ENCODE results near the gene TMEM117.
"Not testable (repeated sequence)": the region's sequence is repeated elsewhere in the genome, so short reads cannot be mapped to it uniquely, and the experiment has no call there.

TMEM117 gene

DNA sequence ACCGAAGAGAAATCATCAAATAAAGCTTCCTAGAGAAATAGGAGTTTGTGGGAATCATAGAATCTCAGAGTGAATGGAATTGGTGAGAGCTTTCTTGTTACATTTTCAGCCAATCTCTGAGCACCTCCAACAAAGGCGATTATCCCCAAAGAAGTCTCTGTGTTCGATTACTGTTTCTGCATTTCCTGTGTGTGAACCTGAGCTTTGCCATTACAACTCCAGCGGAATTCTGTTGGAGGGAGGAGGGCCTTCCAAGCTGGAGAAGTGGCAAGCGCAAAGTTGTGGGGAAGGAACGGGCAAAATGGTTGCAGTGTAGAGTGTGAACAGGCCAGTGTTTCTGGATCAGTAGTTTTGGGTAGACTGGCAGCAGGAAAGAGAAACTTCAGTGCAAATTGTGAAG lies 23.1 kb downstream of the TMEM117 start:
- no peaks in the 10 kb centered on the region for H3K36me3 Mint-ChIP-seq
- H3K4me1 Mint-ChIP-seq, result no peaks in the 10 kb centered on the region
- DNase-seq, result no peak
- no peak overlapping the region for H3K4me3 Mint-ChIP-seq
- H3K27me3 Mint-ChIP-seq, result peaks cover 4% of the 10 kb centered on the region
- no peak overlapping the region for H3K27ac Mint-ChIP-seq
- CTCF ChIA-PET, result interaction anchor here (1.0 kb wide), 1 partner anchor 1089 kb away, joined by 3 read pairs; no protein-coding TSS in a partner anchor
- H3K9me3 Mint-ChIP-seq, result no peaks in the 10 kb centered on the region

DNA sequence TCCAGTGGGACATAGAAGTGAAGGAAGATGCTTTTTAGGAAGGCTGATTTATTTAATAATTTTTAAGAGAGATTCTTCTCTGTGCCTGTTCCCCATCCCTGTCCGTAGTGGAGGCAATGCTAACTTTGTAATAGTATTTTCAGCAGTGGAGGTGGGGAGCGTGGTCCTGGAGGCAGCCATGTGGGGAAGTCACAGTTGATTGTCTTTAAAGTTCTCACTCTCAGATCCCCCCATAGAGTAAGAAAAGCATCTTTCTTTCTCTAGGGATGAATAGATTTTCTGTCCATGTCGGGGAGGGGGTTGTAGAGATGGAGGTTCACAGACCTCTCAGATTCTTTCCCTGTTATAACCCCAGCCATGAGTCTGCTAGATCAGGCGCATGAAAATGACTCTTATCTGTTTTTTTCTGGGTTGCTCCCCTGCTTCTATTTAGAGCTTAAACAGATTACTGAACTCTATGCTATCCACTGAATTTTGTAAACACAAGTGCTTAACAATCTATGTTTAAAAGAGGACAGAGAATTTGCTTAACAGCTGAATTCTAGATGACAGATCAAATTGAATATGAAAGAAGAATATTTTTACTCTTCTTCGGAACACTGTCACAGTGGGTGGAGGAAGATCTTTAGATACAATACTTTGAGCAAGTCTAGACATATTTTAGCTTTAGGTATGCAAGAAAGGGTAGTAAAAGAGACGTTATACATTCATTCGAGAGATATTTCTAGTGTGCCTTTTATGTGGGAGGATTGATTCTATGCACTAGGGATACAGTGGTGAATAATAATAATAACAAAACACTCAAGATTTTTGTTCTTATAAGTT lies 25.3 kb downstream of the TMEM117 start:
- H3K27me3 Mint-ChIP-seq, result peaks cover 4% of the 10 kb centered on the region
- CTCF ChIA-PET, result no interaction called here
- no peak for DNase-seq
- H3K4me1 Mint-ChIP-seq, result no peaks in the 10 kb centered on the region
- no peak overlapping the region for H3K4me3 Mint-ChIP-seq
- H3K9me3 Mint-ChIP-seq, result no peaks in the 10 kb centered on the region
- H3K27ac Mint-ChIP-seq, result no peak overlapping the region
- no peaks in the 10 kb centered on the region for H3K36me3 Mint-ChIP-seq

DNA sequence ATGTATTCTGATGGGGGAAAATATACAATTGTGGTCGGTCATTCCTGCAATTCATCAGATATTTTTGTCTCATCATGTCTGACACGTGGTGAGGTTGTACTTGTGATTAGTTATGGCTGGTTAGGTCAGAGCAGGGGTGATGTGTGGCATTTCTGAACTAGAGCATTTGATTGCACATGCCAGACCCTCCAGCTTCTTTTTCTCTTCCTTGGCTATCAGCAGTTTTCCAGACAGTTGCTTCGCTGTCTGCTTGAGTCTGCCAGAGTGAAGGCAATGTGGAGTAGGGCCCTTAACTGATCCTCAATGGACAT lies 25.9 kb downstream of the TMEM117 start:
- Mint-ChIP-seq H3K4me1 (no peaks in the 10 kb centered on the region), H3K27me3 (peaks cover 4% of the 10 kb centered on the region), H3K27ac (no peak overlapping the region), H3K36me3 (no peaks in the 10 kb centered on the region), H3K9me3 (no peaks in the 10 kb centered on the region), H3K4me3 (no peak overlapping the region)
- DNase-seq, result no peak
- CTCF ChIA-PET, result no interaction called here

DNA sequence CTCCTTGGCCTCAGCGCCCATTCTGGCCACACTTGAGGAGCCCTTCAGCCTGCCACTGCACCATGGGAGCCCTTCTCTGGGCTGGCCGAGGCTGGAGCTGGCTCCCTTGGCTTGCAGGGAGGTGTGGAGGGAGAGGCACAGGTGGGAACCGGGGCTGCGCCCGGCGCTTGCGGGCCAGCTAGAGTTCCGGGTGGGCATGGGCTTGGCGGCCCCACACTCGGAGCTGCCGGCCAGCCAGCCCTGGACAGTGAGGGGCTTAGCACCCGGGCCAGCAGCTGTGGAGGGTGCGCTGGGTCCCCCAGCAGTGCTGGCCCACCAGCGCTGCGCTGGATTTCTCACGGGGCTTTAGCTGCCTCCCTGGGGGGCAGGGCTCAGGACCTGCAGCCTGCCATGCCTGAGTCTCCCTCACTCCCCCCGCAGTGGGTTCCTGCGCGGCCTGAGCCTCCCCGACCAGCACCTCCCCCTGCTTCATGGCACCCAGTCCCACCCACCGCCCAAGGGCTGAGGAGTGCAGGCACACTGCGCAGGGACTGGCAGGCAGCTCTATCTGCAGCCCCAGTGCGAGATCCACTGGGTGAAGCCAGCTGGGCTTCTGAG lies 28.0 kb downstream of the TMEM117 start:
- no peaks in the 10 kb centered on the region for H3K36me3 Mint-ChIP-seq
- peaks cover 3% of the 10 kb centered on the region for H3K27me3 Mint-ChIP-seq
- no peaks in the 10 kb centered on the region for H3K4me1 Mint-ChIP-seq

DNA sequence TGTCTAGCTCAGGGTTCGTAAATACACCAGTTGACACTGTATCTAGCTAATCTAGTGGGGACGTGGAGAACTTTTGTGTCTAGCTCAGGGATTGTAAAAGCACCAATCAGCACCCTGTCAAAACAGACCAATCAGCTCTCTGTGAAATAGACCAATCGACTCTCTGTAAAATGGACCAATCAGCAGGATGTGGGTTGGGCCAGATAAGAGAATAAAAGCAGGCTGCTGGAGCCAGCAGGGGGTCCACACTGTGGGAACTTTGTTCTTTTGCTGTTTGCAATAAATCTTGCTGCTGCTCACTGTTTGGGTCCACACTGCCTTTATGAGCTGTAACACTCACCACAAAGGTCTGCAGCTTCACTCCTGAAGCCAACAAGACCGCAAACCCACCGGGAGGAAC lies 28.7 kb downstream of the TMEM117 start:
- H3K9me3 Mint-ChIP-seq, DNase-seq, H3K27me3 Mint-ChIP-seq, H3K27ac Mint-ChIP-seq, H3K36me3 Mint-ChIP-seq, H3K4me1 Mint-ChIP-seq, H3K4me3 Mint-ChIP-seq: not testable (repeated sequence)
- CTCF ChIA-PET, result interaction anchor here (1.1 kb wide), 1 partner anchor 18 kb away, joined by 3 read pairs; no protein-coding TSS in a partner anchor

More for the DNA sequence above, 28.0 kb downstream of the TMEM117 start:
- no peaks in the 10 kb centered on the region for H3K9me3 Mint-ChIP-seq
- H3K4me3 Mint-ChIP-seq, result no peak overlapping the region
- no peak overlapping the region for H3K27ac Mint-ChIP-seq
- no peak for DNase-seq
- CTCF ChIA-PET, result interaction anchor here (1.1 kb wide), 1 partner anchor 19 kb away, joined by 3 read pairs; no protein-coding TSS in a partner anchor

DNA sequence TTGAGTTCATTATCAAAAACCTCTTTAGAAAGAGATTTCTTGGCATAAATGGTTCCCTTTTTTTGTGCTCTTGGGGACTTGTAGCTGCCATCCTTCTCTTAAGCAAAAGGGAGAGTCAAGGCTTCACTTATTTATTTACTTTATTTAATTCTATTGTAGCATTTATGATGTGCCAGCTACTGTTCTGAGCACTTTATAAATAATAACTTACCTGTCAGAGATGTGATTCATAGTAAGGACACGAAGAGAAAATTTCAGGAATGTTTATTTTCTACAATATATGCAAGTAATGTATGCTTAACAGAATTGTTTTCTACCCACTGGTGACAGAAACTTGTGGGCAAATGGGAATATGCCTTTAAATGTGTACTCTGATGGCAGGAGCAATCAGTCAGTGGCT lies 33.3 kb downstream of the TMEM117 start:
- Mint-ChIP-seq H3K36me3 (no peaks in the 10 kb centered on the region), H3K4me1 (no peaks in the 10 kb centered on the region), H3K27me3 (no peaks in the 10 kb centered on the region), H3K9me3 (no peaks in the 10 kb centered on the region), H3K27ac (no peak overlapping the region), H3K4me3 (no peak overlapping the region)
- CTCF ChIA-PET, result interaction anchor here (0.5 kb wide), 1 partner anchor 70 kb away, joined by 3 read pairs; no protein-coding TSS in a partner anchor
- no peak for DNase-seq

DNA sequence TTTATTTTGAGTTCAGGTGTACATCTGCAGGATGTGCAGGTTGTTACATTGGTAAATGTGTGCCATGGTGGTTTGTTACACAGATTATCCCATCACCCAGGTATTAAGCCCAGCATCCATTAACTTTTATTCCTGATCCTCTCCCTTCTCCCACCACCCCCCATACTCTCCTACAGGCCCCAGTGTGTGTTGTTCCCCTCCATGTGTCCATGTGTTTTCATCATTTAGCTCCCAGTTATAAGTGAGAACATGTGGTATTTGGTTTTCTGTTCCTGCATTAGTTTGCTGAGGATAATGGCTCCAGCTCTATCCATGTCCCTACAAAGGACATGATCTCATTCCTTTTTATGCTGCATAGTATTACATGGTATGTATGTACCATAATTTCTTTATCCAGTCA lies 33.9 kb downstream of the TMEM117 start:
- H3K9me3 Mint-ChIP-seq, H3K4me3 Mint-ChIP-seq, H3K4me1 Mint-ChIP-seq, H3K36me3 Mint-ChIP-seq, CTCF ChIA-PET, H3K27ac Mint-ChIP-seq, DNase-seq, H3K27me3 Mint-ChIP-seq: not testable (repeated sequence)

DNA sequence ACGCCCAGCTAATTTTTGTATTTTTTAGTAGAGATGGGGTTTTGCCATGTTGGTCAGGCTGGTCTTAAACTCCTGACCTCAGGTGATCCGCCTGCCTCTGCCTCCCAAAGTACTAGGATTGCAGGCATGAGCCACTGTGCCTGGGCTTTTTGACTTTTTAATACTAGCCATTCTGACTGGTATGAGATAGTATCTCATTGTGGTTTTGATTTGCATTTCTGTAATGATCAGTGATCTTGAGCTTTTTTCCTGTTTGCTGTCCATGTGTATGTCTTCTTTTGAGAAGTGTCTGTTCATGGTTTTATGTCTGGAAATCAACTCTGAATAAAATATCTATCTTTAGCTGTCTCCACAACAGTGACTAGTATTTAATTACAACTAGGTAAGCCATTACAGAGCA lies 35.4 kb downstream of the TMEM117 start:
- H3K36me3 Mint-ChIP-seq, H3K27ac Mint-ChIP-seq, H3K4me3 Mint-ChIP-seq, H3K9me3 Mint-ChIP-seq, DNase-seq, H3K4me1 Mint-ChIP-seq, H3K27me3 Mint-ChIP-seq, CTCF ChIA-PET: not testable (repeated sequence)

DNA sequence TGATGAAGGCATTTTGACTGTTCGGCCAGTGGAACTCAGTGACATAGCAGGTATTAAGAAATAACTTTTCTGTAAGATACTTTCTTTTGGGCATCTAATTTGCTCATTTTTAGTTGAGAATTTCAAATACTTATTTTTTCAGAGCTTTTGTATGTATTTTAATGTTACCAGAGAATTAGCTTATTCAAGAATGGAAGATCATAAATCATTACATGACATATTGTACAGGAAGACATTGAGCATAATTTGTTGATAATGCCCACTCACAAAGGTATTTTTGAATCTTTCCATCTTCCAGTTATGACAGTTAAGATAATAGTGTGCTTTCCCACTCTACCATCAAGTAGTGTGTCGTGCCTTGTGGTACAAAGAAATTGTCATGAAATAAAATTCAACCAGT lies 36.5 kb downstream of the TMEM117 start:
- Mint-ChIP-seq H3K4me3 (no peak overlapping the region), H3K36me3 (no peaks in the 10 kb centered on the region), H3K9me3 (no peaks in the 10 kb centered on the region), H3K27me3 (no peaks in the 10 kb centered on the region), H3K27ac (no peak overlapping the region), H3K4me1 (no peaks in the 10 kb centered on the region)
- DNase-seq, result no peak
- CTCF ChIA-PET, result no interaction called here

DNA sequence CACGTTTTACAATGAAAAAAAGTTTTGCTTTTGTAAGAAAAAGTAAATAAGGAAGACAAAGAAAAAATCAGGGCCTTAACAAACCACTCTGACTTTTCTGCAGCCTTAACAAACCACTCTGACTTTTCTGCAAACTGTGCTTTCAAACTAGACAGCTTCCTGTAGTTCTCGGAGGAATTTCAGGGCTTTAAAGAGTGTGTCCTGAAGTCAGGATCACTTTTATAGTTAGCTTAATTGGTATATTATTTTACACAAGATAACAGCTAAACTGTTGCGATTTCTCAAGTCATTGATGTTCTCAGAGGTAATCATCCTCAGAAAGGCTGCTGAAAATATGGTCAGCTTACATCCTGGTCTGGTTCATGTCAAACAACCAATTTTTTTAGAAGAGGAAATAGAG lies 42.2 kb downstream of the TMEM117 start:
- H3K9me3 Mint-ChIP-seq, result no peaks in the 10 kb centered on the region
- no peak overlapping the region for H3K27ac Mint-ChIP-seq
- CTCF ChIA-PET, result interaction anchor here (0.9 to 1.4 kb wide), 2 partner anchors 100 to 434 kb away, joined by 3 to 4 read pairs; no protein-coding TSS in a partner anchor
- DNase-seq, result no peak
- H3K36me3 Mint-ChIP-seq, result no peaks in the 10 kb centered on the region
- no peaks in the 10 kb centered on the region for H3K4me1 Mint-ChIP-seq
- H3K27me3 Mint-ChIP-seq, result no peaks in the 10 kb centered on the region
- no peak overlapping the region for H3K4me3 Mint-ChIP-seq

DNA sequence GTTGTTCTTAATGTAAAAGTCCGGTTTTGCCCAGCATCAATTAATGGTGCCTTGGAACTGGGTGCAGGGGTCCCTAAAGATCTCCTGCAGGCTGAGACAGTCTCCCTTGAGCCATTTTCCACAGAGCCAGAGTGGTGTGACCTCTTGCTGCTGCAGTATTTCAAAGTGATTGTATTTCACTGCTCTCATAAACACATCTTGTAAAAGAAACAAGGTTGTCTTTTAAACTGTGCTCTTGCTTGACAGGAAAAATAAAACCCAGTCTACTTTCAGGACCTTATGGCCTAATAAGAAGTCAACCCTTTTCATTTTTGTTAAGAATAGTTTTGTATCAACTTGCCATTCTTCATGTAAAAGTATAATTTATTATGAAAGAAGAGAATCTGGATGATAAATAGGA lies 44.7 kb downstream of the TMEM117 start:
- Mint-ChIP-seq H3K27me3 (no peaks in the 10 kb centered on the region), H3K4me1 (no peaks in the 10 kb centered on the region), H3K27ac (no peak overlapping the region), H3K4me3 (no peak overlapping the region), H3K9me3 (no peaks in the 10 kb centered on the region), H3K36me3 (no peaks in the 10 kb centered on the region)
- no peak for DNase-seq
- CTCF ChIA-PET, result interaction anchor here (0.7 to 4.0 kb wide), 3 partner anchors 103 to 436 kb away, joined by 3 to 30 read pairs (median 3); no protein-coding TSS in a partner anchor

DNA sequence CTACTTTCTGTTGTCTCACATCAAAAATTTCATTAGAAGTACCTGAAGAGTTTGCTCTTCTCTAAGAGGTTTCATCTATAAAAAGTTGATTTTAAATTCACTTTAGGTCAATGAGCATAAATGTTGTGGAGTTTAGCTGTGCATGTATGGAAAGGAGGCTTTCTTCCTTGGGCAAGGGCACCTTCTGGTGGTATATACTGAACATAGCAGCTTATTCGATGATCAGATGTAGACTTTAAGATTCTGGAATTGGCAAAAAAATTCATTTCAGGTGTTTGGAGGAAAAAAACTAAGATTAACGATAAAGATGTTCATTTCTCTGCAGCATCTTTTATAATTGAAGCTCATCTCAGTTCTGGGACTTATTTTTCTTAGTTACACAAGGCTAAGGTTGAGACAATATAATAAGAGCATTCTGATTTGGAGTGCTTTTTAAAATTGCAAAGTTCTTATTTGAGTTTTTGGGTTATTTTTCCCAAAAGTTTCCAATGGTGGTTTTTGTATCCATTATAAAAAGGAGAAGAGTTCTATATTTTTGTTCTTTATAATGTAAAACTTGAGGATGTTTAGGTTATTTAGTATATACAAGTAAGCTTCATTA lies 46.8 kb downstream of the TMEM117 start:
- Mint-ChIP-seq H3K27ac (no peak overlapping the region), H3K4me3 (no peak overlapping the region), H3K9me3 (no peaks in the 10 kb centered on the region), H3K4me1 (no peaks in the 10 kb centered on the region), H3K36me3 (no peaks in the 10 kb centered on the region), H3K27me3 (no peaks in the 10 kb centered on the region)
- DNase-seq, result peak; percentile 45
- CTCF ChIA-PET, result interaction anchor here (0.8 to 4.0 kb wide), 12 partner anchors 18 to 438 kb away, joined by 3 to 40 read pairs (median 3); partner anchors contain the start of genes IRAK4 and PUS7L

DNA sequence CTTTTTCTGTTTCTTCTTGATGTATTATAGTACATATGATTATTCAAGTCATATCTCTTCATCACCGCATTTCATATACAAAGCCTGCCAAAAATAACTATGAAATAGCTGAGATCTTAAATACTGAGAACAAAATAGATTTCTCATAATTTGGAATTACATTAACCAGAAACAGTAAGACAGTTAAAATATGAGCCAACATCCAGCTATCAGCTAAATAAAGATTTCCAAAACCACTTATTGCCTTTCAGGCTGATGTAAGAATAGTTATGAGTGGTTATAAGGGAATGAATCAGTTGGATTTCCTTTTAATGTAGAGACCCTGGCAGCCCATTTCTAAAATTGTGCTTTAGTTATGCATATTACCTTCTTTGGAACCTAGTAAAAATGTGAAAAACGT lies 47.4 kb downstream of the TMEM117 start:
- CTCF ChIA-PET, result interaction anchor here (0.8 to 4.0 kb wide), 8 partner anchors 19 to 439 kb away, joined by 3 to 40 read pairs (median 5); no protein-coding TSS in a partner anchor
- Mint-ChIP-seq H3K4me1 (no peaks in the 10 kb centered on the region), H3K27ac (peak overlapping the region; percentile 49), H3K9me3 (no peaks in the 10 kb centered on the region), H3K27me3 (no peaks in the 10 kb centered on the region), H3K4me3 (no peak overlapping the region), H3K36me3 (no peaks in the 10 kb centered on the region)
- no peak for DNase-seq

DNA sequence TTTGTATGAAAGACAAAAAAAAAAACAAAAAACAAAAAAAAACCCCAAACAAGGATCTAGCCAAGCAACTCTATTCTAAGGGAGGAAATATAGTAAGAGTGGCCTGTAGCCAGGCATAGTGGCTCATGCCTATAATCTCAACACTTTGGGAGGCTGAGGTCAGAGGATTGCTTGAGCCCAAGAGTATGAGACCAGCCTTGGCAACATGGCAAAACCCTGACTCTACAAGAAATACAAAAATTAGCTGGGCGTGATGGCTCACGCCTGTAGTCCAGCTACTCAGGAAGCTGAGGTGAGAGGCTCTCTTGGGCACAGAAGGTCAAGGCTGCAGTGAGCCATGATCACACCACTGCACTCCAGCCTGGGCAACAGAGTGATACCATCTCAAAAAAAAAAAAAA lies 47.9 kb downstream of the TMEM117 start:
- DNase-seq, result no peak
- peak overlapping the region; percentile 49 for H3K27ac Mint-ChIP-seq

More for the DNA sequence above, 47.9 kb downstream of the TMEM117 start:
- CTCF ChIA-PET, result interaction anchor here (3.9 kb wide), 1 partner anchor 439 kb away, joined by 40 read pairs; no protein-coding TSS in a partner anchor
- Mint-ChIP-seq H3K4me3 (no peak overlapping the region), H3K27me3 (no peaks in the 10 kb centered on the region), H3K9me3 (no peaks in the 10 kb centered on the region), H3K36me3 (no peaks in the 10 kb centered on the region), H3K4me1 (no peaks in the 10 kb centered on the region)
